ENCODE data around the gene DPM2.

The DPM2 gene

DNA sequence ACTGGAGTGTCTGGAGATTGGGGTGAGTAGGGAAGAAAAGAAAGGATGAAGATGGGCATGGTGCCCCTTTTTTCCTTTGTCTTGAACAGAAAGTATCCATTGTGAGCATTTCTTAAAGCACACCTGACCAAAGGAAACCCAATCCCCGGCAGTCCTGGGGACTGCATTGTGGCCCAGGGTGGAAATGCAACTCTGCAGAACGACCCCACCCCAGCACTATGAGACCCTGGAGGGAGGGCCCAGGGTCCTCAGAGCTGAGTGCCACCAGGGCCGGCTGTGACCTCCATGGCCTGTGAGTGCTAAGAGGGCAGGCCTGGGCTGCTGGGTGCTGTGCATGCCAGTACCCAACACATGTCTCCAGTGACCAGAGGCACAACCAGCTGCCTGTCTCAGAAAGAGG is 24.6 kb upstream of the DPM2 start:
- TF ChIP-seq, protein P1, sequence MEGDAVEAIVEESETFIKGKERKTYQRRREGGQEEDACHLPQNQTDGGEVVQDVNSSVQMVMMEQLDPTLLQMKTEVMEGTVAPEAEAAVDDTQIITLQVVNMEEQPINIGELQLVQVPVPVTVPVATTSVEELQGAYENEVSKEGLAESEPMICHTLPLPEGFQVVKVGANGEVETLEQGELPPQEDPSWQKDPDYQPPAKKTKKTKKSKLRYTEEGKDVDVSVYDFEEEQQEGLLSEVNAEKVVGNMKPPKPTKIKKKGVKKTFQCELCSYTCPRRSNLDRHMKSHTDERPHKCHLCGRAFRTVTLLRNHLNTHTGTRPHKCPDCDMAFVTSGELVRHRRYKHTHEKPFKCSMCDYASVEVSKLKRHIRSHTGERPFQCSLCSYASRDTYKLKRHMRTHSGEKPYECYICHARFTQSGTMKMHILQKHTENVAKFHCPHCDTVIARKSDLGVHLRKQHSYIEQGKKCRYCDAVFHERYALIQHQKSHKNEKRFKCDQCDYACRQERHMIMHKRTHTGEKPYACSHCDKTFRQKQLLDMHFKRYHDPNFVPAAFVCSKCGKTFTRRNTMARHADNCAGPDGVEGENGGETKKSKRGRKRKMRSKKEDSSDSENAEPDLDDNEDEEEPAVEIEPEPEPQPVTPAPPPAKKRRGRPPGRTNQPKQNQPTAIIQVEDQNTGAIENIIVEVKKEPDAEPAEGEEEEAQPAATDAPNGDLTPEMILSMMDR (conservative IDR thresholded peaks at IDR 0.05; ENCODE audit: low read depth): no peak
- H3K27ac ChIP-seq: peak overlapping the region; percentile 100
- CTCF ChIA-PET: interaction anchor here (0.6 to 3.1 kb wide), 4 partner anchors 19 to 325 kb away, joined by 3 to 11 read pairs (median 4); no protein-coding TSS in a partner anchor
- no peak for DNase-seq (ENCODE audit: low spot score)
- POLR2A ChIA-PET (ENCODE audit: low non-redundant PET): no interaction called here

GRCh38 chr9:127961613-127962155 is 24.0 kb upstream of the DPM2 start:
- peak overlapping the region; percentile 100 for H3K27ac ChIP-seq
- no peak for DNase-seq (ENCODE audit: low spot score)
- CTCF ChIA-PET: interaction anchor here (0.6 to 3.1 kb wide), 4 partner anchors 9 to 753 kb away, joined by 3 to 11 read pairs (median 5); no protein-coding TSS in a partner anchor
- POLR2A ChIA-PET (ENCODE audit: low non-redundant PET): no interaction called here
- TF ChIP-seq, protein P1 (conservative IDR thresholded peaks at IDR 0.05; ENCODE audit: low read depth): no peak

DNA sequence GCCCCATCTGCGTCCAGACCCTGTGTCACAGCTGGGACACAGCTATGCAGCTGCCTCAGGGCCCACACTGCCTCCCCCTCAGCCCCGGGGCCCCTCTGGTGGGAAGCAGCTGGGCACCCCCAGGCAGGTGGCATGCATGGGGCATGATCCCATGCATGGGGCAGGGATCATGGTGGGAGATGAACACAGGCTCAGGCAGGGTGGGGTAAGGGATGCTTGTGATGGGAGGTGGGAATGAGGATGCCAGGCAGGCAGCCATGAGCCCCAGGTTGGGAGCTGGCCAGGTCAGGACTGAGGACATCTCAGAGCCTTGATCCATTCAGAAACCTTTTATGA is 23.5 kb upstream of the DPM2 start:
- DNase-seq (ENCODE audit: low spot score): no peak
- TF ChIP-seq, protein P1 (conservative IDR thresholded peaks at IDR 0.05; ENCODE audit: low read depth): no peak
- CTCF ChIA-PET: interaction anchor here (0.6 to 3.1 kb wide), 4 partner anchors 9 to 753 kb away, joined by 3 to 11 read pairs (median 5); no protein-coding TSS in a partner anchor
- POLR2A ChIA-PET (ENCODE audit: low non-redundant PET): no interaction called here
- peak overlapping the region; percentile 100 for H3K27ac ChIP-seq

- CTCF ChIA-PET: interaction anchor here (0.6 to 3.1 kb wide), 4 partner anchors 10 to 157 kb away, joined by 3 to 11 read pairs (median 4); no protein-coding TSS in a partner anchor
- peak overlapping the region; percentile 100 for H3K27ac ChIP-seq
- no peak for DNase-seq (ENCODE audit: low spot score)
Observed at GRCh38 chr9:127960410-127961154, 22.9 kb upstream of the DPM2 start.

GRCh38 chr9:127959841-127960409 is 22.3 kb upstream of the DPM2 start:
- TF ChIP-seq, protein P1 (conservative IDR thresholded peaks at IDR 0.05; ENCODE audit: low read depth): no peak
- DNase-seq (ENCODE audit: low spot score): no peak
- ChIA-PET CTCF (interaction anchor here (0.7 to 3.1 kb wide), 3 partner anchors 17 to 158 kb away, joined by 3 to 11 read pairs (median 5); no protein-coding TSS in a partner anchor), POLR2A (ENCODE audit: low non-redundant PET) (no interaction called here)
- peak overlapping the region; percentile 100 for H3K27ac ChIP-seq

More at GRCh38 chr9:127960410-127961154, 22.9 kb upstream of the DPM2 start:
- TF ChIP-seq, protein P1 (conservative IDR thresholded peaks at IDR 0.05; ENCODE audit: low read depth): no peak
- POLR2A ChIA-PET (ENCODE audit: low non-redundant PET): no interaction called here

DNA sequence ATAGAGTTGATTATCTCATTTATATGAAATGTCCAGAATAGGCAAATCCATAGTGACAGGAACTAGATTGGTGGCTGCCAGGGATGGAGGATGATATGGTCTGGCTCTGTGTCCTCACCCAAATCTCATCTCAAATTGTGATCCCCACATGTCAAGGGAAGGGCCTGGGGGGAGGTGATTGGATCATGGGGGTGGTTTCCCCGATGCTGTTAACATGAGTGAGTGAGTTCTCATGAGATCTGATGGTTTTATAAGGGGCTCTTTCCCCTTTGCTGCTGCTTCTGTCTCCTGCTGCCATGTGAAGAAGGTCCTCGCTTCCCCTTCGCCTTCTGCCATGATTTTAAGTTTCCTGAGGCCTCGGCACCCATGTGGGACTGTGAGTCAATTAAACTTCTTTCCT is 21.7 kb upstream of the DPM2 start:
- TF ChIP-seq, protein P1 (conservative IDR thresholded peaks at IDR 0.05; ENCODE audit: low read depth): no peak
- CTCF ChIA-PET: interaction anchor here (3.1 kb wide), 1 partner anchor 16 kb away, joined by 11 read pairs; no protein-coding TSS in a partner anchor
- H3K27ac ChIP-seq: peak overlapping the region; percentile 100
- DNase-seq (ENCODE audit: low spot score): no peak
- POLR2A ChIA-PET (ENCODE audit: low non-redundant PET): no interaction called here
